Loucy (cell line): ENCODE results near the gene ERAL1.
A peak's percentile ranks its signal among the peaks of the same experiment; 100 is the strongest.
"Not testable (repeated sequence)": the region's sequence is repeated elsewhere in the genome, so short reads cannot be mapped to it uniquely, and the experiment has no call there.

Source experiments
- H2AFZ ChIP-seq: fragments of 200-600 bp; sonication (generic); 2 replicates; pipeline ENCODE4 v1.6.0; 2016; ENCODE audit warnings: antibody characterized with exemption, mild to moderate bottlenecking, low read length, moderate library complexity
- H3F3A ChIP-seq: fragments of 200-600 bp; 2 replicates; pipeline ENCODE4 v1.6.0; 2016; ENCODE audit warnings: antibody characterized with exemption, low read depth, mild to moderate bottlenecking
- H3K27me3 ChIP-seq: fragments of 200-600 bp; sonication (generic); 2 replicates; pipeline ENCODE4 v1.6.1; 2014; ENCODE audit warnings: low read length, mild to moderate bottlenecking; ENCODE audit not compliant: insufficient read depth, poor library complexity, severe bottlenecking
- H3K36me3 ChIP-seq: fragments of 200-600 bp; sonication (generic); 2 replicates; pipeline ENCODE4 v1.6.1; 2016; ENCODE audit warnings: low read length; ENCODE audit not compliant: insufficient read depth
- H3K4me1 ChIP-seq: fragments of 200-600 bp; sonication (generic); 2 replicates; pipeline ENCODE4 v1.5.1; 2014; ENCODE audit warnings: low read length, mild to moderate bottlenecking; ENCODE audit not compliant: insufficient read depth, poor library complexity, severe bottlenecking
- H3K4me2 ChIP-seq: fragments of 200-600 bp; sonication (generic); 2 replicates; pipeline ENCODE4 v1.6.0; 2014; ENCODE audit warnings: antibody characterized with exemption, low read length, low read depth, mild to moderate bottlenecking; ENCODE audit not compliant: poor library complexity, severe bottlenecking
- H3K4me3 ChIP-seq: fragments of 200-600 bp; sonication (generic); 2 replicates; pipeline ENCODE4 v1.5.1; 2014; ENCODE audit warnings: low read length, mild to moderate bottlenecking, mixed read lengths; ENCODE audit not compliant: poor library complexity, severe bottlenecking
- H3K79me2 ChIP-seq: fragments of 200-600 bp; sonication (generic); 2 replicates; pipeline ENCODE4 v1.6.1; 2014; ENCODE audit warnings: low read length; ENCODE audit not compliant: insufficient read depth
- H3K9ac ChIP-seq: fragments of 200-600 bp; sonication (generic); 2 replicates; pipeline ENCODE4 v1.6.0; 2014; ENCODE audit warnings: mild to moderate bottlenecking, low read depth, low read length, moderate library complexity; ENCODE audit not compliant: poor library complexity, severe bottlenecking
- H3K9me2 ChIP-seq: fragments of 200-600 bp; sonication (generic); replicated peaks from 2 replicates; pipeline ENCODE4 v1.6.1; 2016; ENCODE audit warnings: low read depth, low read length, mixed read lengths
- H3K9me3 ChIP-seq: fragments of 200-600 bp; sonication (generic); 2 replicates; pipeline ENCODE4 v1.6.1; 2014; ENCODE audit warnings: mild to moderate bottlenecking, antibody characterized with exemption, low read length, low read depth; ENCODE audit not compliant: insufficient read depth
- H4K20me1 ChIP-seq: fragments of 200-600 bp; sonication (generic); 2 replicates; pipeline ENCODE4 v1.6.0; 2014; ENCODE audit warnings: antibody characterized with exemption, low read length, mild to moderate bottlenecking; ENCODE audit not compliant: insufficient read depth, poor library complexity, severe bottlenecking
- CTCF ChIP-seq: fragments of 200-600 bp; sonication (generic); conservative IDR thresholded peaks from 2 replicates; pipeline ENCODE4 v1.5.1; 2014; ENCODE audit warnings: mild to moderate bottlenecking, antibody characterized with exemption, low read length
- EZH2phosphoT487 ChIP-seq: fragments of 200-600 bp; IDR thresholded peaks from 2 replicates; pipeline ENCODE4 v1.6.1; 2018; ENCODE audit warnings: antibody characterized with exemption, mild to moderate bottlenecking, moderate library complexity, borderline replicate concordance

The ERAL1 gene

DNA sequence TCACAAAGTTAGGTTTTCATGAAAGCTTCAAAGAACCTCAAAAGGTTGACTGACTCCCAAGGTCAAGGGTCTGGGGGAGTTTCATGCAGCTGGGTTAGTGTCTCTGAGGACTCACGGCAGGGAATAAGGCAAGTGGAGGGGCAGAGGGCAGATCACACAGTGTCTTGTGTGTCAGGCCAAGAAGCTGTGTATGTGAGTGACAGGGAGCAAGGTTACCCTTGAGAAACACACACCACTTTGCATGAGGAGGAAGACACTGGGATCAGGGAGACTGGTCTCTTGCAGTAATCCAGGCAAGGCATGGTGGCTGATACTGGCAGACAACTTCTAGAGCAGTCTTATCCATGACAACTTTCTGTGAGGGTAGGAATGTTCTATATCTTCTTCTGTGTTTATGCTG is 36.4 kb downstream of the ERAL1 start:
- peaks cover 31% of the 10 kb centered on the region for H3K4me1 ChIP-seq
- no peak overlapping the region for H2AFZ ChIP-seq
- H3K9ac ChIP-seq: no peak overlapping the region
- no peak for TF ChIP-seq EZH2phosphoT487
- TF ChIP-seq CTCF: no peak
- H3K9me2 ChIP-seq: no peaks in the 10 kb centered on the region
- no peaks in the 10 kb centered on the region for H3K36me3 ChIP-seq
- H3F3A ChIP-seq: no peaks in the 10 kb centered on the region
- no peak overlapping the region for H3K4me2 ChIP-seq
- H3K4me3 ChIP-seq: no peak overlapping the region
- H4K20me1 ChIP-seq: peaks cover 13% of the 10 kb centered on the region
- H3K9me3 ChIP-seq: no peaks in the 10 kb centered on the region
- H3K27me3 ChIP-seq: no peaks in the 10 kb centered on the region
- H3K79me2 ChIP-seq: peaks cover 40% of the 10 kb centered on the region

- Histone ChIP-seq H3F3A (no peaks in the 10 kb centered on the region), H4K20me1 (peaks cover 19% of the 10 kb centered on the region), H3K79me2 (peaks cover 48% of the 10 kb centered on the region), H3K9me3 (no peaks in the 10 kb centered on the region), H3K36me3 (no peaks in the 10 kb centered on the region), H3K9ac (no peak overlapping the region), H3K9me2 (no peaks in the 10 kb centered on the region), H3K27me3 (no peaks in the 10 kb centered on the region), H3K4me2 (peak overlapping the region; percentile 89), H3K4me1 (peaks cover 36% of the 10 kb centered on the region), H2AFZ (no peak overlapping the region), H3K4me3 (no peak overlapping the region)
- TF ChIP-seq CTCF: no peak
Measured at GRCh38 chr17:28892024-28892423, 37.2 kb downstream of the ERAL1 start.

GRCh38 chr17:28893248-28894183 is 38.7 kb downstream of the ERAL1 start:
- not testable (repeated sequence) for H3K27me3 ChIP-seq, H3K9me3 ChIP-seq, H3K36me3 ChIP-seq, H3K9me2 ChIP-seq, H3F3A ChIP-seq
- Histone ChIP-seq H2AFZ (peak overlapping the region; percentile 42; the same call in 1 of the 2 replicates), H3K4me1 (peaks cover 44% of the 10 kb centered on the region), H4K20me1 (peaks cover 19% of the 10 kb centered on the region), H3K4me2 (peak overlapping the region; percentile 89), H3K79me2 (peaks cover 54% of the 10 kb centered on the region), H3K4me3 (peak overlapping the region; percentile 64), H3K9ac (peak overlapping the region; percentile 67)
